Epidermal melanocyte (primary cell): ENCODE data around the gene TM9SF1.

ENCODE experiments used
- DNase-seq: peaks from one replicate; pipeline ENCODE4 v3.0.0; 2011; ENCODE audit warnings: low spot score; ENCODE audit not compliant: insufficient read length

The TM9SF1 gene

DNA sequence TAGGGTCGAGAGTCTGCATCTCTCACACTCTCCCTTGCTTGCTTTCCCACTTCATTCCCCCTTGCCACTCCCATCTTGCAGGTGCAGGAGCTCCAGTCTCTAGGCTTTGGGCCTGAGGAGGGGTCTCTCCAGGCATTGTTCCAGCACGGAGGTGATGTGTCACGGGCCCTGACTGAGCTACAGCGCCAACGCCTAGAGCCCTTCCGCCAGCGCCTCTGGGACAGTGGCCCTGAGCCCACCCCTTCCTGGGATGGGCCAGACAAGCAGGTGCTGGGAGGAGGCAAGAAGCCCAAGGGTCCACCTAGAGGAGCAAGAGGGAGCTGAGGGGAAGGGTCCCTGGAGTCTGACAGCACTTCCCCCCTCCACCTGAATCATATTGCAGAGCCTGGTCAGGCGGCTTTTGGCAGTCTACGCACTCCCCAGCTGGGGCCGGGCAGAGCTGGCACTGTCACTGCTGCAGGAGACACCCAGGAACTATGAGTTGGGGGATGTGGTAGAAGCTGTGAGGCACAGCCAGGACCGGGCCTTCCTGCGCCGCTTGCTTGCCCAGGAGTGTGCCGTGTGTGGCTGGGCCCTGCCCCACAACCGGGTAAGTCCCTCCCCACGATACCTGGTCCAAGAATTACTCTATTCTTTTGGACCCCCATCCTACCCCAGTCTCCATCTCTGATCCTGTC is 43.7 kb downstream of the TM9SF1 start:
- DNase-seq = no peak

DNA sequence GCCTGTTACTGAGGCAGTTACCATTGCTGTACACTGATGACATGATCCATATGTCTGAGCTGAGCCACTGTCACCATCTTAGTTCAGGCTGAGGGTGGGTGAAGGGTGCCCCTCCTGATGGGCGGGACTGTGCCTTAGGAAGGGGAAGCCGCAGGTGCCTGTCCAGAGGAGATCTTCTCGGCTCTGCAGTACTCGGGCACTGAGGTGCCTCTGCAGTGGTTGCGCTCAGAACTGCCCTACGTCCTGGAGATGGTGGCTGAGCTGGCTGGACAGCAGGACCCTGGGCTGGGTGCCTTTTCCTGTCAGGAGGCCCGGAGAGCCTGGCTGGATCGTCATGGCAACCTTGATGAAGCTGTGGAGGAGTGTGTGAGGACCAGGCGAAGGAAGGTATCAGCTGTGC is 44.2 kb downstream of the TM9SF1 start:
- DNase-seq = no peak

DNA sequence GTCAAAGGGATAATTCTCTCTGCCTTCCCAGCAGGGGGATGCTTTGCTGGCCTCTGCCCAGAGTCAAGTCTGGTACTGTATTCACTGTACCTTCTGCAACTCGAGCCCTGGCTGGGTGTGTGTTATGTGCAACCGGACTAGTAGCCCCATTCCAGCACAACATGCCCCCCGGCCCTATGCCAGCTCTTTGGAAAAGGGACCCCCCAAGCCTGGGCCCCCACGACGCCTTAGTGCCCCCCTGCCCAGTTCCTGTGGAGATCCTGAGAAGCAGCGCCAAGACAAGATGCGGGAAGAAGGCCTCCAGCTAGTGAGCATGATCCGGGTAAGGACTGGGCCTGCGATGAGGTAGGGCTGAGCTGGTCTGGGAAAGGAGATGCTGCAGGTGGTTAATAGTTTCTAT is 44.7 kb downstream of the TM9SF1 start:
- no peak for DNase-seq

DNA sequence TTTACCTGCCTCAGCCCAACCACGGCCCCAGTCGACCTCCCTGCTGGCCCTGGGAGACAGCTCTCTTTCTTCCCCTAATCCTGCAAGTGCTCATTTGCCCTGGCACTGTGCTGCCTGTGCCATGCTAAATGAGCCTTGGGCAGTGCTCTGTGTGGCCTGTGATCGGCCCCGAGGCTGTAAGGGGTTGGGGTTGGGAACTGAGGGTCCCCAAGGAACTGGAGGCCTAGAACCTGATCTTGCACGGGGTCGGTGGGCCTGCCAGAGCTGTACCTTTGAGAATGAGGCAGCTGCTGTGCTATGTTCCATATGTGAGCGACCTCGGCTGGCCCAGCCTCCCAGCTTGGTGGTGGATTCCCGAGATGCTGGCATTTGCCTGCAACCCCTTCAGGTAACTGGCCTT is 45.2 kb downstream of the TM9SF1 start:
- DNase-seq = no peak

DNA sequence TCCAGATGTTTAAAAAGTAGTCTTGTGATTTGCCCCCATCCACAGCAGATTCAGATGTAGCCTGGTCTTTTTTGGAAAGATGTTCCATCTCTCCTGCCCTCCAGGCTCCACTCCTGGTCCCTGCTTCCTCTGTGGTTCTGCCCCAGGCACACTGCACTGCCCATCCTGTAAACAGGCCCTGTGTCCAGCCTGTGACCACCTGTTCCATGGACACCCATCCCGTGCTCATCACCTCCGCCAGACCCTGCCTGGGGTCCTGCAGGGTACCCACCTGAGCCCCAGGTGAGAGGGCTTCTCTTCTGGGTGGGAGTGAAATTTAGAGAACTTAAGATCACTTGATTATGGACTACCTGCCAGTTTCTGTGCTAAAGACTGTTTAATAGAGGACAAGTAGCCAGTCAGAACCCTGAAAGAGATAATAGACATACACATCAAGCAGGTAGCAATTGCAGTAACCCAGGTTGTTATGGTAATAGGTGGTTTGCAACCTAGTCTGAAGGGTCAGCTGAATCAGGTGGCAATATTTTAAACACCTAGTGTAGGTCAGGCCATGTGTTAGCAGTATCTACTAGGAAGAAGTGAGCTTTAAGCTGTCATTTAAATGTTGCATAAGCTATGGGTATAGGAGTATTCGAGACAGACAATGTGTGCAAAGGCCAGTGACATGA is 45.8 kb downstream of the TM9SF1 start:
- no peak for DNase-seq

DNA sequence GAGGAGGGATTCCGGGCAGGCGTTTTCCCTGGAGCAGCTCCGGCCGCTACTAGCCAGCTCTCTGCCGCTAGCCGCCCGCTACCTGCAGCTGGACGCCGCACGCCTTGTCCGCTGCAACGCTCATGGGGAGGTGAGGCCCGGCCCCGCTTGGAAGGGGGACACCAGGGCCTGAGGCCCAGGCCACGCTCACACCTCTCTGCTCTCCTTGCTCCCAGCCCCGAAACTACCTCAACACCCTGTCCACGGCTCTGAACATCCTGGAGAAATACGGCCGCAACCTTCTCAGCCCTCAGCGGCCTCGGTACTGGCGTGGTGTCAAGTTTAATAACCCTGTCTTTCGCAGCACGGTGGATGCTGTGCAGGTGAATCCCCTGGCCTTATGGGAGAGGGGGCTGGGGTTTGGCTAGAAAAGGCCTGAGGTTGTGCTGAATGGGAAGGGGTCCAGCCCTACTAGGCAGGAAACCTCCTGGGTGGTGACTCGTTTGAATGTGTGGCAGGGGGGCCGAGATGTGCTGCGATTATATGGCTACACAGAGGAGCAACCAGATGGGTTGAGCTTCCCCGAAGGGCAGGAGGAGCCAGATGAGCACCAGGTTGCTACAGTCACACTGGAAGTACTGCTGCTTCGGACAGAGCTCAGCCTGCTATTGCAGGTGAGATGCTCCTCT is 47.3 kb downstream of the TM9SF1 start:
- DNase-seq = no peak

DNA sequence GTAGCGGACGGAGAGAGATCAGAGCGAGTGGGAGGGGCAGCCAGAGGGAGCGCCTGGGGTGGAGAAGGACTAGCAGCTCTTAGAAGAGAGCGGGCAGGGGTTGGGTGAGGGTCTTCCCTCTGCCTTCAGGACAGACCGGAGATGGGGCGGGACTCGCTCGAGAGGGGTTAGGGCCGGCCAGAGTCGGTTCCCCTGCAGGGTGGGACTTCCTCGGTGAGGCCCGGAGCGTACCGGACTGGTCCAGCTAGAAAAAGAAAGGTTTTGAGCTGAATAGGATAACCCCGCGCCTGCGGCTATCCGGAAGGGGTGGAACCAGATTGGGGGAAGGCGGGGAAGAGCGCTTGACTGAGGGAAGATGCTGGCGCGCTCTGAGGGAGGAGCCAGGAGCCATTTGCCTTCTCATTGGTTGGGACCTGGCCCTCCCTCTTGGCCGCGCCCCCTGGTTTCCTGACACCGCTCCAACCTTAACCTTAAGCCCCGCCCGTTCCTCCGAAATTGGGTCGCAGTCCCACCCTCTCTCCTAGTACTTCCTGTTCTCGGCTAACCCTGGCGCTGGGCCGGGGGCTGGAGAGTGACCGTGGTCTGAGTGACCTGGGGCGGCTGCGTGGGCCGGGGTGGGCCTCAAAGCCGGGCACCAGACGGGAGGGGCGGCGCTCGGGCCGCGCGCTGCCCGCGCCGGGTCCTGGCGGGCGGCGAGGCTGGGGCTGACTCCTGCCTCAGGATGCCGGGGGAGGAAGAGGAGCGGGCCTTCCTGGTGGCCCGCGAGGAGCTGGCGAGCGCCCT is 48.1 kb downstream of the TM9SF1 start, which contains the start of gene RNF31:
Gene RNF31, plus strand, starts transcription at position 521 of the 783 bp plus-strand sequence. Its CDS starts 201 bp downstream, at position 722.
- peak; percentile 93 for DNase-seq

DNA sequence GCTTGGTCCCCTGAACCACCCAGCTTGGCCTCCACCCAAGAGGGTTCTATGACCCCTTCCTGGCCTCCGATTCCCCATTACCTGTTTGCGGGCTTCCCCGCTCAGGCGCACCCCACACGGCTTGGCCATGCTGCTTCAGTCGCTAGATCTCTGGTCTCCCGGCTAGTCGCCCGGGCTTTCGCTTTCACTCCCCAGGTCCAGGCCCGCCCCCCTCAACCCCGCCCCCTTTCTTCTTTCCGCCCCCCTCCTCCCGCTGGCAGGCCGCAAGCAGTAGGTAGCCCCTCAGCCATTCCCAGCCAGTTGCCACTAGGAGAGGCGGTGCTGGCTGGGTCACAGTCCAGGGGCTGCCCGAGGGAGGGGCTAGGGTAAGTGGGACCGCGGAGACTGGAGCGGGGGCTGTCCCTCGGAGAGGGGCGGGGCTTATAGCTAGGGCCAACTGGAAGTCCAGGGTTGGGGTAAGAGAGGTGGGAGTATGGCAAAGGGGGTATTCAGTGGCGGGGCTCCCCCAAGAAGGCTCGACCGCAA is 48.7 kb downstream of the TM9SF1 start, which contains the start of gene PSME2:
Gene PSME2, minus strand, starts transcription at position 158 of the 525 bp plus-strand sequence. Its CDS starts 29 bp downstream, at position 129.
- DNase-seq = peak; percentile 85

DNA sequence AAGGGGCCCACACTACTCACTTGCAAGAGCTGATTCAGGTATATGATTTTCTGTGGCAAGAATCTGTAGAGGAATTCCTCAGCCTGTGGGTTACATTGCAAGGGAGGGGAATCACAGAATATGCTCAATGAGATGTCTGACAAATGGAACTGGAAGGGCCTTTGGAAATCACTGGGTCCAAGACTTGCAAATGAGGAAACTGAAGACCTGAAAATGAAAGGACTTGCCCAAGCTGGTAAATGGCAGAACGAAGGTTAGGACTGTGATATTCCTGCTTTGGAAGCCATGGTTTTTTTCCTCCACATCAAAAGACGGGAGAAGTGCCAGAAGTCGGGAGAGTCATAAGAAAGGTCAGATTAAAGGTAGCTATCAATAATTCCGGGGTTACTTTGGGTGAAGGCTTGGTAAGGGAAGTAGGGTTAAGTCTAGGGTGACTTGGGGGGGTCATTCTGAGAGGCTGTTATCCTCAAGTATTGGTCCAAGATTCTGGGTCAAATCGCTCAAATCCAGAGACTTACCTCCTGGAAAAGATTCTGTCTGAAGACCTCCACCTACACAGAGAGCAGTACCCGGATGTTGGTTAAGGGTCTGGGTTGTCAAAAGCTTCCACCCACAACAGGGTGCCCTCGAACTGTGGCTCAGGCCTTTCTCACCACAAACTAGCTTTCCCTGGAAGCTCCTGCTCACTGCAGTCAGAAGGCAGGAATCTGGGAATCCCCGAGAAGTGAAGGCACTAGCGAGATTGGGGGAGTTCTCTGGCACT is 49.4 kb downstream of the TM9SF1 start:
- DNase-seq = no peak

DNA sequence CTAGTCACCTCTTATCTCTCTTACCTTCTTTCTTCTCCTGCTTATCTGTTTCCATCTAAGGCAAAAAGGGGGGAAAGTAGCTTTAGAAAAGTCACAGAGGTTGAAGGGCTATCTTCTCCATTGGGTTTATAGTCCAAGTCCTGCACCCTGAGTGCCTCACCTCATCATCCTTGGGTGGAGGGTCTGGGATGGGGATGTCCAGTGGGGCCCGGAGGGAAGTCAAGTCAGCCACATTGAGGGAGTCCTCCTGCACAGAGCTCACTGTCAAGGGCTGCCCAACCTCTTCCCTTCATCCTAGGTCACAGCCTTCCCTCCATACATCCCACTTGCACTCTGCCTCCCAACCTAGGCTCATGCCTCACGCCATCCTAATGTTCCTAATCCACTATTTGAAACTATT is 50.0 kb downstream of the TM9SF1 start:
- no peak for DNase-seq

DNA sequence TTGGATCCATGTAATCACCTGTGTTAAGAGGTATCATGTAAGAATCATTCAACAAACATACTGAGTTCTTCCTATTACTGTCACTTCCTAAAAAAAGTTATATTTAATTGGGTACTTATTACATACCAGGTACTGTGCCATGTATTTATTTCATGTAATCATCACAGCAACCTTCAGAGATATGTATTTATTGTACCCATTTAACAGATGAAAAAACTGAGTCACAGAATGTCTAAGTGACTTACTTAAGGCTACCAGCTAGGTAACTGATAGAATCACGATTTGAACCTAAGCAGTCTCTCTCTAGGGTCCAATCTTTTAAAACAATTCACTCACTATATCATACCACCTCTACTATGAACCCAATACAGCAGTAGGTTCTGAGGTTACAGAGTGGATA is 50.8 kb downstream of the TM9SF1 start:
- DNase-seq = no peak

DNA sequence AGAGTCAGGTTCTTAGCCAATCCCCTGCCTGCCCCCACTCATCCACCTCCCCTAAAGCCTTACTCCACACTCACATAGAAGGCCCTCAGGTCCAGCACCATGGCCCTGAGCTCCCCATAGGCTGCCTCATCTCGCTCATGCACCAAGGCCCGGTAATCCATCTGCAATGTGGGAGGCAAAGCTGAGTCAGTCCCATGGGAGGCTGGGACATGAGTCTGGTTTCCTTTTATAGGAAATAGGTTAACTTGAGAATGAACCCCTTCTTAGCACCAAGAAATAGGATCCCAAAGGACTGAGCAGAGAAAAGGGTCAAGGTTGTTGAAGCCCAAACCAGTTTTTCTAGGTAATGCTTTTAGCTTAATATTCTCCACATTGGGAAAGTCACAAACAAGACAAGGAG is 51.7 kb downstream of the TM9SF1 start:
- DNase-seq = no peak

DNA sequence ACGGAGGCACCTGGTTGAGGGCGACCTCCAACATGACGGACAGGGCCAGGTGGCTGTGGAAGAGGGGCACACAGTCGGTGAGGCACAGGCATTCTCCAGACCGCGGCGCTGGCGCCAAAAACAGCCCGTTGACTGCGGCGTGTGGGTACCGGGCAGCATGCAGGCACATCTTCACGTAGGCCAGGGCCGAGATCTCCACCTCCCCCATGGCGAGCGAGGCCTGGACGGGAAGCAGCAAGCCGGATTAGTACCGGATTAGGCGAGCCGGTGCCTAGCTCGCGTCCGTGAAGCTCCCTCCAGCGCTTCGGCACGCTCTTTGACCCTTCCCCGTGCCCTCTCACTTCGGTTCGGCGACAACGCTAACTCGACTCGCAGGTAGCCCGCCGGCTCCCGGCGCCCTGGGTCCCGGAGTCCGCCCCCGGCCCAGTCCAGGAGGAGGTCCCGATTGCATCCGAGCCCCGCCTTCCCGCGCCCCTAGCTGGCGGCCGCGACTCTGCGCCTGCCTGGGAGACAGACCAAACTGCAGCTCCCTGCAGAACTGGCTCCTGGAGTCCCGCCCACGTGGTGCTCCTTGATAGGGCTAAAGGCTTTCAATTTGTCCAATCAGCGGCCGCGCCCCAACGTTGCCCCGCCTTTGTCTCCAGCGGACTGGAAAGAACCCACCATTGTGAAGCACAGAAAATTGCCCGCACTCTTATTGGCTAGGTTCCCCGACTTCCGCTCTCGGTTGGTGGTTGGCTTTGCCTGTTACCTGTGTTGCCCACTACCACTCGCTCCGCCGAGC is 54.0 kb downstream of the TM9SF1 start, which contains the start of gene EMC9:
Gene EMC9, minus strand, starts transcription at position 495 of the 784 bp plus-strand sequence. Its CDS starts 287 bp downstream, at position 208.
- DNase-seq = peak; percentile 99

DNA sequence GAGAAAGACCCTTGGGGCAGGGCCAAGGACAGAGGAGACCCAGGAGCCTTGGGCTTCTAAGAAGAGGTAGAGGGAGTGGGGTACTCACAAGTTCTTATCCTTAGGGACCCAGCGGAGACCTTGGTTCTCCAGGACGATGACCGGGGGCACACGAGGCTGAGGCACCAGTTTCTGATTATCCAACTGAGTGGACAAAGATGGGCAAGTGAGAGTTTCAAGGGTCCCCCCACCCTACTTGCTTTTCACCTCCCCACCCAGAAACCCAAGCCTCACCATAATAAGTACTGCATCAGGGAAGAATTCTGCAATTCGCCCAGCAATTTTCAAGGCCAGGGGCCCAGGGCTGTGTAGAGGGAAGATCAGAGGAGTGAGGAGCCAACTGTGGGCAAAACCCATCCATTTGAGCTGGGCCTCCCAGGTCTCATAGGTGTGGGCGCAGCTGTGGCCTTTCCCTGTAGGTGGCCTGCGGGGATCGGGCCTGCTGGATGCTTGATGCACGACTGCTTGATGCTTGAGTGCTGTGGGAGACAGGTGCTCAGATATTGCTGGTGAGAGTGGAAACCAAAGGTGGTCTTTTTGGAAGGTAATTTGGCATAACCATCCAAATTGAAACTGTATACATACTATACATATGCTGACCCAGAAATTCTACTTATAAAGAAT is 55.8 kb downstream of the TM9SF1 start:
- no peak for DNase-seq
